Measurements from ENCODE around the gene MAP3K9.
"Not testable (repeated sequence)": the region's sequence is repeated elsewhere in the genome, so short reads cannot be mapped to it uniquely, and the experiment has no call there.

MAP3K9 gene

GRCh38 chr14:70809225-70810219 is at the start of gene MAP3K9:
MAP3K9 (minus strand) TSS chr14:70809513; CDS start chr14:70809171, 342 bp downstream.
- peak; percentile 92 for DNase-seq

- no peak for DNase-seq
Measured at GRCh38 chr14:70858641-70859040, 49.3 kb upstream of the MAP3K9 start.

- DNase-seq, result no peak
Measured at GRCh38 chr14:70857496-70857890, 48.2 kb upstream of the MAP3K9 start.

GRCh38 chr14:70856851-70857495 is 47.7 kb upstream of the MAP3K9 start:
- DNase-seq, result no peak

GRCh38 chr14:70855486-70855885 is 46.2 kb upstream of the MAP3K9 start:
- no peak for DNase-seq

DNA sequence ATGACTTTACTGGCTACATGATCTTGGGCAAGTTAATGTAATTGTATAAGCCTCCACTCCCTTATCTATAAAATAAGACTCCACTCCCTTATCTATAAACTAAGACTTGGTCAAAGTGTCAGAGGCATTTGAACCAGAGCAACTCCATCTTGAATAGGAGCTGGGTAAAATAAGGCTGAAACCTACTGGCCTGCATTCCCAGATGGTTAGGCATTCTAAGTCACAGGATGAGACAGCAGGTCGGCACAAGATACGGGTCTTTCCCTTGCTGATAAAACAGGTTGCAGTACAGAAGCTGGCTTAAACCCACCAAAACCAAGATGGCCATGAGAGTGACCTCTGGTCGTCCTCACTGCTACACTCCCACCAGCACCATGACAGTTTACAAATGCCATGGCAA is 44.3 kb upstream of the MAP3K9 start:
- DNase-seq, result not testable (repeated sequence)

GRCh38 chr14:70847406-70848090 is 38.2 kb upstream of the MAP3K9 start:
- no peak for DNase-seq

GRCh38 chr14:70845601-70846000 is 36.3 kb upstream of the MAP3K9 start:
- DNase-seq, result no peak

DNA sequence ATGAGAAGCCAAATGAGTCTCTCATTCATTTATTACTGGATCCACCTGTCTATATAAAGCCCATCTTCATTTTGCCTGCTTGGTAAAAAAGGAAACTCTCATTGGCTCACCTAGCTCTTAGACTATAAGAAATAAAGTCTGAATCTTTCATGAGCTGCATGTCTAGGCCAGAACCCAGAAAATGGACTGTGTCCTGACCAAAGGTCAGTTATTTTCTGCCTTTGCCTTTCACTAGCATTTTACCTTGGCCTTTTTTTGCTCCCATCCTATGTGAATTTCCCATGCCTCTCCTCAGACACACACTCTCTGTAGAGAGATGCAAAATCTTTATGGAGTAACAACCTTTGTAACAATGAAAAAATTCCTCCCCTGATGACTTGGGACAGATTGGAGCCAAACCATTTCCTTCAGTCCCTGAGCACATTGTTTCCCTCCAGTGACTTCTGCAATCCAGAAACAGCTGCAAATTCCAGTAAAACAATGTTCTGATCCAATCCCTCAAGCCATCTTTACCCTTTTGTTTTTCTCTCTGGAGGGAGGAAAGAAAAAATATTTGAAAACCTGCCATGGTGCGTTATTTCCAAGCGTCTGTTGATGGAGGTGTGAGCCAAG is 33.6 kb upstream of the MAP3K9 start:
- no peak for DNase-seq

DNA sequence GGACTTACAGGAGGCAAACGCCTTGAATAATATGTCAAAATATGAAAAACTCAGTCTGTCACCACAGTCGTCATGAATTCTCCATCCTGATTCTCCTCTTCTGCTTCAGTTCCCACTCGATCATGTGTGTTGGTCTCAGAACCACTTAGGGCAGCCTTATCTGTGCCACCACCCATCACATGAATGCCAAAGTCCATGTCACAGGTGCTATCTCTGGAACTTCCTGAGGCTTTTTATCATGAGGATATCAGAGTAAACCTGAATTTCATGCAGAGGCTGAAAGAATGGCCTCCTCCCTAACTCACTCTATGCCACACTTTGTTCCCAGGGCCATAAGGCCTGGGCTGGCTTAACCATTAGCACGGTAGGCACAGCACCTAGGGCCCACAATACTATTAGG is 28.8 kb upstream of the MAP3K9 start:
- DNase-seq, result no peak

DNA sequence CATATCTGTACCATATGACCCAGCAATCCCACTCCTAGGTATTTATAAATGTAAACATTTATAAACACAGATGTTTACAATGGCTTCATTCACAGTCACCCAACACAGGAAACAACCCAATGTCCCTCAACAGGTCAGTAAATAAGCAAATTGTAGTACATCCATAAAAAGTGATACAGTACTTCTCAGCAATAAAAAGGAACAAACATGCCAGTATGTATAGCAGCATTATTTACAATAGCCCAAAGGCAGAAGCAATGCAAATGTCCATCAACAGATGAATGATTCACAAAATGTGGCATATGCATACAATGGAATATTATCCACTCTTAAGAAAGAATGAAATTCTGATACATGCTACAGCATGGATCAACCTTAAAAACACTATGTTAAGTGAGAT is 27.6 kb upstream of the MAP3K9 start:
- no peak for DNase-seq

- DNase-seq, result no peak
Measured at GRCh38 chr14:70833884-70834283, 24.6 kb upstream of the MAP3K9 start.

DNA sequence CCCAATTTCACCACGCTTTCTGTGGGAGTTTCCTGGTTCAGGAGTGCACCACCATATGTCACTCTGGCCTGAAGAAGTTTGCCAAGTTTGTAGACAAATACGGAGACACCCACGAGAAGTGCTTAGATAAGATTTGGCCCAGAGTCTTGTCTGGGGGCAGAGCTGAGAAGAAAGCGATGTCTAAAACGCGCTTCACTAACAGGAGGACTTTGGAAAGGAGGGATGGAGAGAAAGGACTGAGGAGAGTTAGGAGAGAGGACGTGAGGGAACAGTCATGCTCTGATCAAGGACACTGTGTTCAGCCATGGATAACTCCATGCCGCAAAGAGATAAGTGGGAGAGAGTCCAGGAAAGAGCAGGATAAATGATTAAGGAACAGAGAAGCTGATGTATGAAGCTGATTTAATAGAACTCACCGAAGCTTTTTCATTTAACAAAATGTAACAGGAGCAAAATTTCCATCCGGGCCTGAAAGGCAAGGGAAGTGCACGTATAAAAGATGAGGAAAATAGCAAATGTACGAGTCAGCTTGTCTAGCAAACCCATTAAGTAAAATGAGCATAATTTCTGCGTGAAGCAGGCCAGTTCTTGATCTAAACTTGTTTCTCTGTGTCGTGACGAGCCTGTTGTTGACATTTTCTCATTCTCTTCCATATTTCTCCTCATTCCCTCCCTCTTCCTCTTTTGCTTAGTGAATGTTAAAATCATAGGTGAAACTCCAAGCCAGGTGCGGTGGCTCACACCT is 23.4 kb upstream of the MAP3K9 start:
- DNase-seq, result no peak

DNA sequence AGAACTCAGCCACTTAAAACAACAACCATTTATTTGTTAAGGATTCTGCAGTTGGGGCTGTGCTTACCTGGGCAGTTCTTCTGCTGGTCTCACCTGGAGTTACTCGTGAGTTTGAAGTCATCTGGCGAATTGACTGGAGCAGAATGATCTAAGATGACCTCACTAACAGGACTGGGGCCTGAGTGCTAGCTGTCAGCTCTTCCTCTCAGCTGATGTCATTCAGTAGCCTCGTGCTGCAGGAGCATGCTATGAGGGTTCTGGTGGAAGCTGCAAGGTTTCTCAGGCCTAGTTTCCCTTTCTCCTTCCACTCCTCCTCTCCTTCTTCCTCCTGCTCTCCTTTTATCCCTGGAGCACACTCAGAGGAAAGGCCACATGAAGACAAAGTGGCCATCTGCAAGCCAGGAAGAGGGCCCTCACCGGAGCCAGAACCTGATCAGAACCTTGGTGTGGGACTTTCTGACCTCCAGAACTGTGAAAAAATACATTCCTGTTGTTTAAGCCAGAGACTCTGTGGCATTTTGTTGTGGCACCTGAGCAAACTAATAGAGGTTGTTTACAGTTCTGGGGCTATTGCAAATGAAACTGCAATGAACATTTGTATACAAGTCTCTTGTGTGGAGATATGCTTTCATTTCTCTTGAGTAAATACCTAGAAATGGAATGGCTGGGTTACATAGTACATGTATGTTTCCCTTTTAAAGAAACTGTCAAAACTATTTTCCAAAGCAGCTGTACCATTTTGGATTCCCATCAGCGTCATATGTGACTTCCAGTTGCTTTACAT is 21.9 kb upstream of the MAP3K9 start:
- no peak for DNase-seq

DNA sequence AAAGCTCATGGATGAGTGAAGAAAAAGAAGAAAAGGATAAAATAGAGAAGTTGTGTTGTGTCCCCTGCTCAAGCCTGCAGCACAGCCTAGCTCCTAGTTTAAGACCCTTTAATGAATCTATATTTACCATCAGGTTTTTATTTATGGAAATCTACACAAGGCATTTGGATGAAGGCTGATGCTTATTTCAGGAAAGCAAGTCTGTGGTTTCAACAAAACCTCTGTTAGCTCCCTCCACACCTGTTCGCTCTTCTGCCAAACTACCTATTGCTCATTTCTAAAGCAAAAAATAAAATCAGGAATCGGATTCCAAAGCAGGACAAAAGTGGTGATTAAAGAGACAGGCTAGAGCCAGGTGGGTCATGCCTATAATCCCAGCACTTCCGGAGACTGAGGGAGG is 18.9 kb upstream of the MAP3K9 start:
- no peak for DNase-seq

GRCh38 chr14:70827752-70828151 is 18.4 kb upstream of the MAP3K9 start:
- DNase-seq, result no peak

DNA sequence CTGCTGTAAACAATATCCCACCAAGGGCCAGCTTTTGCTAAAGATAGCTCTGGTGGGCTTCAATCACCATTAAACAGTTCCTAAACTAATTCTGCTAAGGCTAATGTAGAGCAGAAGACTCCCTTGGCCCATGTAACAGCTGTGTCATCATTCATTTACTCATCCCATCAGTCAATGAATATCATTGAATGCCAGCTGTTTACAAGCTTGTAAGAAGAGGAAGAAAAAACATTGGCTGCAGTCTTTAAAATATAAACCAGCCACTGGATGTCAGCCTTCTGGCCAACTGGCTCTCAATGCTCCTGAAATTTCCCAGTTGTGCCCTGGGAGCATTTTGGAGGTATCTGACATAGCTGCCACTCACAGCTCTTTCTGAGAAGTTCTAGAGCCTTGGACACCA is 18.0 kb upstream of the MAP3K9 start:
- DNase-seq, result no peak

- no peak for DNase-seq
Measured at GRCh38 chr14:70823281-70823680, 14.0 kb upstream of the MAP3K9 start.

GRCh38 chr14:70822530-70823185 is 13.3 kb upstream of the MAP3K9 start:
- peak in 1 of 2 donors; percentile 2 for DNase-seq

GRCh38 chr14:70821584-70822529 is 12.5 kb upstream of the MAP3K9 start:
- peak; percentile 51 to 54 for DNase-seq
